GM12865 (cell line): Measurements from ENCODE around the gene PXMP2.

Experiments
- DNase-seq: peaks from one replicate; pipeline ENCODE4 v3.0.0; 2010; ENCODE audit warnings: low read depth
- H3K4me3 ChIP-seq: 2 replicates; pipeline ENCODE4 v1.5.1; 2011; ENCODE audit warnings: mild to moderate bottlenecking, low read depth, low read length, control low read depth
- CTCF ChIP-seq: IDR thresholded peaks from 2 replicates; pipeline ENCODE4 v1.5.1; 2011; ENCODE audit warnings: low read length, control low read depth, low read depth, inconsistent platforms; ENCODE audit not compliant: insufficient read depth; ENCODE audit errors: missing control alignments

PXMP2 gene

GRCh38 chr12:132723764-132724140 is 36.4 kb downstream of the PXMP2 start:
- DNase-seq = no peak
- no peak overlapping the region for H3K4me3 ChIP-seq
- no peak for TF ChIP-seq CTCF

- TF ChIP-seq CTCF = no peak
These were observed 37.3 kb downstream of the PXMP2 start for GRCh38 chr12:132724506-132725241.

GRCh38 chr12:132726386-132726785 is 39.0 kb downstream of the PXMP2 start:
- H3K4me3 ChIP-seq = no peak overlapping the region
- no peak for TF ChIP-seq CTCF
- DNase-seq = no peak

More at GRCh38 chr12:132724506-132725241, 37.3 kb downstream of the PXMP2 start:
- no peak overlapping the region for H3K4me3 ChIP-seq
- DNase-seq = no peak

- no peak for TF ChIP-seq CTCF
- no peak for DNase-seq
- H3K4me3 ChIP-seq = no peak overlapping the region
These were observed 39.9 kb downstream of the PXMP2 start for GRCh38 chr12:132727091-132727794.

- no peak overlapping the region for H3K4me3 ChIP-seq
- TF ChIP-seq CTCF = no peak
- DNase-seq = no peak
These were observed 41.1 kb downstream of the PXMP2 start for GRCh38 chr12:132728502-132728901.

- no peak for DNase-seq
- TF ChIP-seq CTCF = no peak
- no peak overlapping the region for H3K4me3 ChIP-seq
These were observed 42.3 kb downstream of the PXMP2 start for GRCh38 chr12:132729541-132730320.
